Neuron (in vitro differentiated cells): ENCODE measurements around the gene NUDT14.

Experiments used
- H2AFZ ChIP-seq: one replicate; pipeline ENCODE4 v1.6.1; 2013; ENCODE audit warnings: low read depth, mild to moderate bottlenecking, inconsistent platforms, low read length, moderate library complexity
- H3K27me3 ChIP-seq: one replicate; pipeline ENCODE4 v1.6.1; 2013; ENCODE audit warnings: low read length; ENCODE audit not compliant: insufficient read depth
- H3K36me3 ChIP-seq: one replicate; pipeline ENCODE4 v1.6.1; 2013; ENCODE audit warnings: low read length; ENCODE audit not compliant: insufficient read depth
- H3K4me1 ChIP-seq: one replicate; pipeline ENCODE4 v1.6.1; 2013; ENCODE audit warnings: low read length; ENCODE audit not compliant: insufficient read depth
- H3K4me3 ChIP-seq: 2 replicates; pipeline ENCODE4 v1.5.1; 2013; ENCODE audit warnings: mild to moderate bottlenecking, low read length, moderate library complexity
- H3K9me3 ChIP-seq: one replicate; pipeline ENCODE4 v1.6.1; 2013; ENCODE audit warnings: low read length

NUDT14 gene

DNA sequence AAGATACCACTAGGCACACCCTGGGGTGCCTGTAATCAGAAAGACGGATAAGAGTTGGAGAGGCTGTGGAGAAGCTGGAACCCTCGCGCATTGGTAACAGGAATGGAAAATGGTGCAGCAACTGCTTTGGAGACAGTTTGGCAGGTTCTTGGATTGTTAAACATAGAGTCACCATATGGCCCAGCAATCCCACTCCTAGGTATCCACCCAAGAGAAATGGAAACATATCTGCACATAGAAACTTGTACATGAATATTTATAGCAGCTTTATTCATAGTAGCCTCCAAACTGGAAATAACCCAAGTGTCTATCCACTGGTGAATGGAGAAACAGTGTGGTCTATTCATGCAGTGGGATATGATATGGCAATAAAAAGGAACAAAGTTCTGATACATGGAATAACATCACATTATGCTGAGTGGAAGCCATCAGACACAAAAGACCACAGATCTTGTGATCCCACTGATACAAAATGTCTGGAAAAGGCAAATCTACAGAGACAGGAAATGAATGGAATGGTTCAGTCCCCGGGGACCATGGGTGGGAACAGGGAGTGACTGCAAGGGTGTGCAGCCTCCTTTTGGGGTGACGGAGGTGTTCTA lies 57.9 kb downstream of the NUDT14 start:
- Histone ChIP-seq H3K4me3 (no peak overlapping the region), H2AFZ (no peak overlapping the region), H3K27me3 (peaks cover 18% of the 10 kb centered on the region), H3K4me1 (no peaks in the 10 kb centered on the region), H3K9me3 (no peaks in the 10 kb centered on the region), H3K36me3 (no peaks in the 10 kb centered on the region)
